Rectal smooth muscle tissue (tissue), 1 donor: Measurements from ENCODE around the gene REX1BD.

Experiments used
- H3K27ac ChIP-seq: one replicate; pipeline ENCODE4 v1.7.0; 2013; ENCODE audit warnings: low read depth, low read length, inconsistent platforms
- H3K27me3 ChIP-seq: one replicate; pipeline ENCODE4 v1.7.0; 2013; ENCODE audit warnings: low read length; ENCODE audit not compliant: control insufficient read depth, insufficient read depth
- H3K36me3 ChIP-seq: one replicate; pipeline ENCODE4 v1.7.0; 2013; ENCODE audit warnings: low read length; ENCODE audit not compliant: control insufficient read depth, insufficient read depth
- H3K4me1 ChIP-seq: one replicate; pipeline ENCODE4 v1.7.0; 2013; ENCODE audit warnings: low read length; ENCODE audit not compliant: control insufficient read depth, insufficient read depth
- H3K4me3 ChIP-seq: one replicate; pipeline ENCODE4 v1.7.0; 2013; ENCODE audit warnings: low read length
- H3K9ac ChIP-seq: one replicate; pipeline ENCODE4 v1.7.0; 2013; ENCODE audit warnings: low read length

The REX1BD gene

GRCh38 chr19:18637673-18638630, 49.4 kb downstream of the REX1BD start:
- H3K27me3 ChIP-seq, result no peaks in the 10 kb centered on the region
- no peaks in the 10 kb centered on the region for H3K36me3 ChIP-seq
- H3K4me3 ChIP-seq, result peak overlapping the region; percentile 85
- no peak overlapping the region for H3K9ac ChIP-seq
- H3K4me1 ChIP-seq, result no peaks in the 10 kb centered on the region
- H3K27ac ChIP-seq, result no peak overlapping the region

GRCh38 chr19:18639706-18640243, 51.2 kb downstream of the REX1BD start:
- Histone ChIP-seq H3K9ac (no peak overlapping the region), H3K36me3 (no peaks in the 10 kb centered on the region), H3K4me1 (no peaks in the 10 kb centered on the region), H3K4me3 (no peak overlapping the region), H3K27ac (no peak overlapping the region), H3K27me3 (no peaks in the 10 kb centered on the region)
